ENCODE measurements around the gene TMEM59. TPM values are rescaled to one million over a fixed set of nuclear protein-coding genes. Genes with fewer than 3 reads are reported as not detected.

TMEM59 gene
- total RNA-seq, 1 donor from 2014 or later = 103 TPM

- intact Hi-C loops (cut with micrococcal nuclease) = no loop called here
- DNase-seq = no peak
- no peak for TF ChIP-seq CTCF (IDR thresholded peaks at IDR 0.05)
- Mint-ChIP-seq H3K36me3 (ENCODE audit: low read depth) (no peaks in the 10 kb centered on the region), H3K4me3 (no peak overlapping the region), H3K9me3 (no peaks in the 10 kb centered on the region), H3K27ac (no peak overlapping the region), H3K27me3 (peaks cover 19% of the 10 kb centered on the region), H3K4me1 (no peaks in the 10 kb centered on the region)
- ChIA-PET CTCF (no interaction called here), POLR2A (no interaction called here)
- ATAC-seq (ENCODE audit: low read depth) = no peak
Measured at GRCh38 chr1:54011316-54012007, 41.5 kb downstream of the TMEM59 start.

- DNase-seq (no peak), ATAC-seq (ENCODE audit: low read depth) (no peak)
- H3K27me3 Mint-ChIP-seq = peaks cover 19% of the 10 kb centered on the region
- no peaks in the 10 kb centered on the region for H3K36me3 Mint-ChIP-seq (ENCODE audit: low read depth)
- intact Hi-C loops (cut with micrococcal nuclease) = no loop called here
- TF ChIP-seq CTCF (IDR thresholded peaks at IDR 0.05) = no peak
- H3K4me3 Mint-ChIP-seq = no peak overlapping the region
- no peaks in the 10 kb centered on the region for H3K4me1 Mint-ChIP-seq
- ChIA-PET POLR2A (no interaction called here), CTCF (no interaction called here)
- H3K27ac Mint-ChIP-seq = no peak overlapping the region
- H3K9me3 Mint-ChIP-seq = no peaks in the 10 kb centered on the region
Measured at GRCh38 chr1:54010415-54011117, 42.4 kb downstream of the TMEM59 start.

GRCh38 chr1:54009406-54009805 lies 43.6 kb downstream of the TMEM59 start:
- H3K9me3 Mint-ChIP-seq = no peaks in the 10 kb centered on the region
- DNase-seq (no peak), ATAC-seq (ENCODE audit: low read depth) (no peak)
- no peaks in the 10 kb centered on the region for H3K36me3 Mint-ChIP-seq (ENCODE audit: low read depth)
- H3K27ac Mint-ChIP-seq = no peak overlapping the region
- intact Hi-C loops (cut with micrococcal nuclease) = no loop called here
- H3K27me3 Mint-ChIP-seq = peaks cover 17% of the 10 kb centered on the region
- no peak overlapping the region for H3K4me3 Mint-ChIP-seq
- TF ChIP-seq CTCF (IDR thresholded peaks at IDR 0.05) = no peak
- ChIA-PET CTCF (no interaction called here), POLR2A (no interaction called here)
- H3K4me1 Mint-ChIP-seq = no peaks in the 10 kb centered on the region

- H3K27ac Mint-ChIP-seq = no peak overlapping the region
- TF ChIP-seq CTCF (IDR thresholded peaks at IDR 0.05) = no peak
Measured at GRCh38 chr1:54008876-54009275, 44.1 kb downstream of the TMEM59 start.

GRCh38 chr1:54007613-54008012 lies 45.4 kb downstream of the TMEM59 start:
- H3K4me1 Mint-ChIP-seq = no peaks in the 10 kb centered on the region
- peaks cover 12% of the 10 kb centered on the region for H3K27me3 Mint-ChIP-seq
- intact Hi-C loops (cut with micrococcal nuclease) = no loop called here
- no peaks in the 10 kb centered on the region for H3K9me3 Mint-ChIP-seq
- no peak overlapping the region for H3K4me3 Mint-ChIP-seq
- no peak for TF ChIP-seq CTCF (IDR thresholded peaks at IDR 0.05)
- ChIA-PET CTCF (no interaction called here), POLR2A (no interaction called here)
- no peak for DNase-seq
- no peak for ATAC-seq (ENCODE audit: low read depth)
- no peak overlapping the region for H3K27ac Mint-ChIP-seq
- no peaks in the 10 kb centered on the region for H3K36me3 Mint-ChIP-seq (ENCODE audit: low read depth)

More at GRCh38 chr1:54008876-54009275, 44.1 kb downstream of the TMEM59 start:
- H3K9me3 Mint-ChIP-seq = no peaks in the 10 kb centered on the region
- DNase-seq = no peak
- ChIA-PET POLR2A (no interaction called here), CTCF (no interaction called here)
- no peaks in the 10 kb centered on the region for H3K4me1 Mint-ChIP-seq
- peaks cover 16% of the 10 kb centered on the region for H3K27me3 Mint-ChIP-seq
- no peaks in the 10 kb centered on the region for H3K36me3 Mint-ChIP-seq (ENCODE audit: low read depth)
- no peak overlapping the region for H3K4me3 Mint-ChIP-seq
- intact Hi-C loops (cut with micrococcal nuclease) = no loop called here
- ATAC-seq (ENCODE audit: low read depth) = no peak
